GM10266 (cell line): ENCODE measurements around the gene REV1.

ENCODE experiments used
- DNase-seq: peaks from one replicate; pipeline ENCODE4 v3.0.0; 2012; ENCODE audit errors: extremely low spot score
- TF ChIP-seq, protein P1 (sequence below): IDR thresholded peaks from 2 replicates; pipeline ENCODE4 v1.5.1; 2012; ENCODE audit warnings: mild to moderate bottlenecking, low read depth; ENCODE audit not compliant: control insufficient read depth, insufficient read depth; ENCODE audit errors: missing control alignments

REV1 gene

DNA sequence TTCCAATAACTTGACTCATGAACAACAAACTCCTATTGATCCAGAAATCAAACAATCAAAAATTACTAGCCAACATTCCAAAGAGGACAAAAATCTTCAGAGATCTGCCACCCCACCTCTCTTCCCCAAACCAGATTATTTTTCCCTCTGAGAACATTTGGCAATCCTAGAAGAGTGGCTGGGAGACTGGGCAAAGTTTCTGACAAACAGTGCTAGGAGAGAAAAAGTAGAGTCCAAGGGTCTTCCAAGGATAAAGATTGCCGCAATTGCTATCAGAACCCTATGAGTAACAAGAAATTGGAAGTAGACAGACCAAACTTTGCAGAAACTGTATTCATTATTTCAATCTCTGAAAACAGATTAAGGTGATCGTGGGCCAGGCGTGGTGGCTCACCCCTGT, 22.4 kb downstream of the REV1 start:
- TF ChIP-seq, protein P1, sequence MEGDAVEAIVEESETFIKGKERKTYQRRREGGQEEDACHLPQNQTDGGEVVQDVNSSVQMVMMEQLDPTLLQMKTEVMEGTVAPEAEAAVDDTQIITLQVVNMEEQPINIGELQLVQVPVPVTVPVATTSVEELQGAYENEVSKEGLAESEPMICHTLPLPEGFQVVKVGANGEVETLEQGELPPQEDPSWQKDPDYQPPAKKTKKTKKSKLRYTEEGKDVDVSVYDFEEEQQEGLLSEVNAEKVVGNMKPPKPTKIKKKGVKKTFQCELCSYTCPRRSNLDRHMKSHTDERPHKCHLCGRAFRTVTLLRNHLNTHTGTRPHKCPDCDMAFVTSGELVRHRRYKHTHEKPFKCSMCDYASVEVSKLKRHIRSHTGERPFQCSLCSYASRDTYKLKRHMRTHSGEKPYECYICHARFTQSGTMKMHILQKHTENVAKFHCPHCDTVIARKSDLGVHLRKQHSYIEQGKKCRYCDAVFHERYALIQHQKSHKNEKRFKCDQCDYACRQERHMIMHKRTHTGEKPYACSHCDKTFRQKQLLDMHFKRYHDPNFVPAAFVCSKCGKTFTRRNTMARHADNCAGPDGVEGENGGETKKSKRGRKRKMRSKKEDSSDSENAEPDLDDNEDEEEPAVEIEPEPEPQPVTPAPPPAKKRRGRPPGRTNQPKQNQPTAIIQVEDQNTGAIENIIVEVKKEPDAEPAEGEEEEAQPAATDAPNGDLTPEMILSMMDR: no peak
- DNase-seq: no peak

DNA sequence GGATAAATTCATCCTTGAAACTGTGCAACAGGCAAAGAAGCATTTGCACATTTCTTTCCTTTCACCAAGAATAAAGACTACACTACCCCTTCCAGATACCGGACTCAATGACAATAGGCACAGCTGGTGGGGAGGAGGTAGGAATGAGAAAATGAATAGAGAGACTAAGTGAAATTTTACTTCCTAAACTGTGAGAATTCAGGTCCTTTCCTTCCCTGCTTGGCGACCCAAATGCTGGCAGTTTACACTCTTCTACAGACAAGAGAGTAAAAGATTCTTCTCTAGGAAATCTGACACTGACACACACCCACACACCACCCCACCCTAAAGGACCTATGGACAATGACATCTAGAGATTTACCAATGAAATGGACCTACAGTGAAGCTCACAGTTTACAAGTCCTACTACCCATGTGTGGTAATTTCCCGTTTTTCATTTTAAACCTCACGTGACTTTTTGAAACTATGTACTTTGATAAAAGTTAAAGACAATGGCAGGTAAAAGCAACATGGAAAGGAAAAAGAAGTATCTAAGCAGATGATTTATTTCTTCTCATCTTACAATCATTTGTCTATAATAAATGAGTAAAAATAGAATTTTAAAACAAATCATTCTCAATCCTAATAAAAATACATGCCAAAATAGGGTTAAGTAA, 27.9 kb downstream of the REV1 start:
- TF ChIP-seq, protein P1: no peak
- DNase-seq: no peak

DNA sequence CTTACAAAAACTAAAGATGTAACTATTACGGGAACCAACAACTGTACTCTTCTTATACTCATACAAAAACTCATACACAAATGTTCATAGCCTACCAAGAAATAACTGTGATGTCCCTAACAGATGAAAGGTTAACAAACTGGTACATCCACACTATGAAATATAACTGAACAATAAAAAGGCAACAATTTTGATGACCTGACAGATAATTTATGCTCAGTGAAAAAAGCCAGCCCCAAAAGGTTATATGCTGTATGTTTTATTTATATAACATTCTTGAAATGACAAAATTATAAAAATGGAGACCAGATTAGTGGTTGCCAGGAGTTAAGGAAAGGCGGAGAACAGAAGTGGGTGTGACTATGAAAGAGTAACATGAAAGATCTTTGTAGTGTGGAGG, 31.3 kb downstream of the REV1 start:
- DNase-seq: no peak
- TF ChIP-seq, protein P1: no peak

DNA sequence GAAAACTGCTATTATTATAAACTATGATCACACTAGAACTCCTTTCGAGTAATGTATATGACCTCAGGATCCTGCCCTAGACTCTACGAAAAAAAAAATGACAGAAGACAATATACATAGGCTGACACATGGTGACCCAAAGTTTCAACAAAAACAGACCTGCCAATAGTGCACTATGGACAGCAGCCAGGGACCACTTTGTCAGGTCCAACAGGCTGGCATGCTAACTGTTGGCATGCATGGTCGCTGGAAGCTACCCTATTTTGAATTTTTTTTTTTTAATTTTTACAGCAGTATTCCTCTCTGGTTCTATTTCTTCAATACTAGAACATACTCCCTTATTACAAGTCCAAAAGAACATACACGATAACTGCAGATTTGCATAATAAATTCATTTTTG, 38.1 kb downstream of the REV1 start:
- DNase-seq: no peak
- TF ChIP-seq, protein P1: no peak

DNA sequence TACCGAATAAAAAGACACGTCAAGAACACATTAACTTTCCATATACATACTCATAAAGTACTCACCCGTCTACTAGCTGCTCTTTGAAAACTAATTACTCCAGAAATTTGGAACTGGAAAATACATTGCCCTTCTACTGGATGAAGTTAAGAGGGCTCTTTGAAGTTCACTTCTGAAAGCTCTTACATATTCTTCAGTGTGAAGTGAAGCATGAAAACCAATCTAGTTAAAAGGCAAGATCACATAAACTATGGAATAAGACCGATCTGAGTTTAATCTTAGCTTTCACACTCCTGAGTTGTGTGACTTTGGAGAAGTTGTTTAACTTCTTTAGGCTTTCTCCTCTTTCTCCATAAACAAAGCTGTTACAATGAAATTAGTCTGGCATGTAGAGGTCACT, 38.5 kb downstream of the REV1 start:
- no peak for DNase-seq
- TF ChIP-seq, protein P1: no peak

DNA sequence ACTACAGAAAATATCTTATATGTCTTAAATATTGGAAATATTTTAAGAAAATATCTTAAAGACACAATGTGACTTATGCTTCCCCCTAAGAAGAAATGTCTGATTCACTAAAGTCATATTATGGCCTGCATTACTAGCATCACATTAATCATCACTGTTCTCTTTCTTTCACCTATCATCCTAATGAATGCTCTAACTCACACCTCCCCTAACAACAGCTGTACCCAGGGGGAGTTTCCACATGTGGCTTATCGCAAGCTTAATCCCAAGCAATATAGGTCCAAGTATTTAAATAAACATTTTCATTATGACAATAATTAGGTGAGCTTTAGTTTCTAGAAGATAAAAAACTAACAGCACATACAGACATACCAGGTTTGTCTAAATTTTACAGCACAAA, 39.6 kb downstream of the REV1 start:
- DNase-seq: no peak
- TF ChIP-seq, protein P1: no peak

DNA sequence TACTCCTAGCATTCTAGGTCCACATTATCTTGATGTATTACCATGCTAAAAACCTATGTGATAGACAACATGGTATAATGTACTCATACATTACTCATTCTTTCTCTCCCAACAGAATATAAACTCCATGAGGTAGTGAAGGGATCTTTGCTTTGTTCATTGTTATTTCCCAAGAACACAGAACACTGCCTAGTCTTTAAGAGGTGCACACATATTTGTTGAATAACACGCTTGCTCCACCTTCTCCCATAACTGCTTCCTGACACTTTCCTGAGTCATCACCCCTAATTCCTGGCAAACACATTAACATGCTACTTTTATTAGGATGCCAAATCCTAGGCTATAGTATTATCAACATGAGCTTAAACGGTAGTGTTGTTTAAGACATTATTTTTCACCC, 41.3 kb downstream of the REV1 start:
- no peak for DNase-seq
- TF ChIP-seq, protein P1: no peak
